22Rv1 (cell line): ENCODE results near the gene SEPTIN3.

Experiments
- ZFX ChIP-seq: fragments of 450-650 bp; IDR thresholded peaks from 2 replicates; pipeline ENCODE4 v1.6.1; 2017; ENCODE audit warnings: antibody characterized with exemption, borderline replicate concordance
- TF ChIP-seq, protein P1 (sequence below): fragments of 450-650 bp; IDR thresholded peaks from 2 replicates; pipeline ENCODE4 v1.5.1; 2017; ENCODE audit warnings: mild to moderate bottlenecking

- TF ChIP-seq, protein P1, sequence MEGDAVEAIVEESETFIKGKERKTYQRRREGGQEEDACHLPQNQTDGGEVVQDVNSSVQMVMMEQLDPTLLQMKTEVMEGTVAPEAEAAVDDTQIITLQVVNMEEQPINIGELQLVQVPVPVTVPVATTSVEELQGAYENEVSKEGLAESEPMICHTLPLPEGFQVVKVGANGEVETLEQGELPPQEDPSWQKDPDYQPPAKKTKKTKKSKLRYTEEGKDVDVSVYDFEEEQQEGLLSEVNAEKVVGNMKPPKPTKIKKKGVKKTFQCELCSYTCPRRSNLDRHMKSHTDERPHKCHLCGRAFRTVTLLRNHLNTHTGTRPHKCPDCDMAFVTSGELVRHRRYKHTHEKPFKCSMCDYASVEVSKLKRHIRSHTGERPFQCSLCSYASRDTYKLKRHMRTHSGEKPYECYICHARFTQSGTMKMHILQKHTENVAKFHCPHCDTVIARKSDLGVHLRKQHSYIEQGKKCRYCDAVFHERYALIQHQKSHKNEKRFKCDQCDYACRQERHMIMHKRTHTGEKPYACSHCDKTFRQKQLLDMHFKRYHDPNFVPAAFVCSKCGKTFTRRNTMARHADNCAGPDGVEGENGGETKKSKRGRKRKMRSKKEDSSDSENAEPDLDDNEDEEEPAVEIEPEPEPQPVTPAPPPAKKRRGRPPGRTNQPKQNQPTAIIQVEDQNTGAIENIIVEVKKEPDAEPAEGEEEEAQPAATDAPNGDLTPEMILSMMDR, result no peak
- no peak for TF ChIP-seq ZFX
These were observed 642 bp upstream of the SEPTIN3 start for GRCh38 chr22:41968601-41969000.
